ENCODE measurements around the gene NRCAM.

NRCAM gene

DNA sequence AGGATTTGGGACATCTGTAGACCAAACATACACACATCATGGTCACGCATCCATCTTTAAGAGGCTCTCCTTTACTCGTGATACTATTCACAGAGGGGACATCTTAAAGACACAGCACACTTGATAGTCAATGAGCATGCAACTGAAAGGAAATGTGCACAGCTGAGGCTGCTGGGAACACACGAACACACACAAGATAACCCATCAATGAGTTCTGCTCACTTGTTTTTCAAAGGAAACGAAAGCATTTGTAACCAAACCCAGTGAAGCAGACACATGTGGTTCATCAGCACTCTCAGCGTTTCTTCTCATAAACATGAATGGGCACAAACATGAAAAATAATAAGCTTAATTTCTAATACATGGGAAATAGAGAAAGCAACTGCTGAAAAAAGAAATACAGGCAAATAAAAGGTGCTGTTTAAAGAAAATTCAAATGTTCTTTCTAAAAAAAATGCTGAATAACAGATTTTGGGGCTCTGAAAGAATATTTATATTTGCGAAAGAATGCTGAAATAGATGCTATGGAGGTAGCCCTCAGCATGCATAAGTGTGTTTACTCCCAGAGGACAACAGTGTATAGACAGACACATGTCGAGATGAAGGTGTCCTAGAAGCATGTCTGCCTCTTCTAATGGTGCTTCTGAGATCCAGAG, 266.4 kb downstream of the NRCAM start:
- DNase-seq (ENCODE audit: extremely low spot score, insufficient read length, low read depth) (no peak), FAIRE-seq (peak; percentile 61)

DNA sequence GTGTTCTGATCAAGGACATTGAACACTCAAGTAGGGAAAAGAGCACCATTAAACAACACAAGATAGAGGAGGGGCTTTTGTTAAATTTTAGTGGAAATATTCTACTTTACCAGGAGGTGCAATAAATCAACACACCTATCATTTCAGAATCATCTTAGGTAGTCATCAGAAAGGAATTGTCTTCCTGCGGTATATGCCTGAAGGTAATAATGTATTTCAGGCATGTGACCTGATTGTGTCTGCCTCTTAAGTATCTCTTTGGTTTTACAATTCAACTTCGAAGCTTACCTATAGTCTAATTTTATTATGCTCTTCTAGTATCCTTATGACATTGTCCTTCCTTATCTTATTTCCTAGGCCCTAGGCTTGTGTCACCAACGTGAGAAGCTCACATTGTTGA, 267.5 kb downstream of the NRCAM start:
- DNase-seq (ENCODE audit: extremely low spot score, insufficient read length, low read depth) (no peak), FAIRE-seq (no peak)

- FAIRE-seq: peak; percentile 77
Measured at GRCh38 chr7:108181073-108181985, 274.9 kb downstream of the NRCAM start.

GRCh38 chr7:108178398-108178797, 277.8 kb downstream of the NRCAM start:
- FAIRE-seq: no peak
- no peak for DNase-seq (ENCODE audit: extremely low spot score, insufficient read length, low read depth)

More at GRCh38 chr7:108181073-108181985, 274.9 kb downstream of the NRCAM start:
- DNase-seq (ENCODE audit: extremely low spot score, insufficient read length, low read depth): peak; percentile 5

GRCh38 chr7:108171164-108171563, 285.1 kb downstream of the NRCAM start:
- DNase-seq (ENCODE audit: extremely low spot score, insufficient read length, low read depth) (no peak), FAIRE-seq (no peak)

GRCh38 chr7:108170251-108170650, 286.0 kb downstream of the NRCAM start:
- FAIRE-seq: no peak

GRCh38 chr7:108167460-108167859, 288.8 kb downstream of the NRCAM start:
- no peak for FAIRE-seq
- no peak for DNase-seq (ENCODE audit: extremely low spot score, insufficient read length, low read depth)

More at GRCh38 chr7:108170251-108170650, 286.0 kb downstream of the NRCAM start:
- DNase-seq (ENCODE audit: extremely low spot score, insufficient read length, low read depth): no peak

- DNase-seq (ENCODE audit: extremely low spot score, insufficient read length, low read depth) (no peak), FAIRE-seq (no peak)
Measured at GRCh38 chr7:108166687-108167086, 289.5 kb downstream of the NRCAM start.

GRCh38 chr7:108165723-108166122, 290.5 kb downstream of the NRCAM start:
- FAIRE-seq: no peak

DNA sequence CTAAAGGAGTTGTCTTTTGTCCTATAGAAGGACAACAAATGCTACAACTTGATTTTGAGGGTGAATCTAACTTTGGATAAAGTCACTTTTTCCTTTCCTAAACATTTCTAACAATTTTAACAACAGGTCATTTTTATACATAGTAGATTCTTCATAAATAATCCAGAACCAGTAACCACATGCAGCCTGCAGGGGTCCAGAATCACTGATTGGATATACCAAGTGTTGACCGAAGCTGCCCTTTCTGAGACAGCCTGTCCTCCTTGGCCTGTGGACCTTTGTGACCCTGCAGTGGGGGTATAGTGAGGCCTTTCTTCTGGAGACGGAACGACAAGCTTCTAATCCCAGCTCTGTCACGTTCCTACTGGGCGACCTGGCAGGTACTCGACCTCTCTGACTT, 291.3 kb downstream of the NRCAM start:
- FAIRE-seq (no peak), DNase-seq (ENCODE audit: extremely low spot score, insufficient read length, low read depth) (no peak)

More at GRCh38 chr7:108165723-108166122, 290.5 kb downstream of the NRCAM start:
- DNase-seq (ENCODE audit: extremely low spot score, insufficient read length, low read depth): no peak

DNA sequence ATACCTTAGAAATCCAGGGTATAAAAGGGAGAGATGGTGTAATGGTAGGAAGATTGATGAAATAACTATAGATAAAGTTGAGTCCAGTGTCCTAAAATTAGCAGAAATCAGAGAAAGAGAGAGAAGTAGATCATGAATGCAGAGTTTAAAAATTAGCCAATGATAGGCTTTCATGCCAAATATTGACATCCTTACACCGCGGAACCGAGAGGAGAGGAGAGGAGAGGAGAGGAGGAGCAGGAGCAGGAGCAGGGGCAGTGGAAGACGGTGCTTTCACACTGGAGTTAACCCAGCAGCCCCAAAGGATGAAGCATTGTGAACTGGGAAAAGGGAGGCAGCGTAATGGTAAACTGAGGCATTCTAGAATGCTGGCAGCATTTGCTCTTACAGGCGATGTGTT, 291.9 kb downstream of the NRCAM start:
- FAIRE-seq (no peak), DNase-seq (ENCODE audit: extremely low spot score, insufficient read length, low read depth) (no peak)

GRCh38 chr7:108158776-108159175, 297.5 kb downstream of the NRCAM start:
- FAIRE-seq (no peak), DNase-seq (ENCODE audit: extremely low spot score, insufficient read length, low read depth) (no peak)

DNA sequence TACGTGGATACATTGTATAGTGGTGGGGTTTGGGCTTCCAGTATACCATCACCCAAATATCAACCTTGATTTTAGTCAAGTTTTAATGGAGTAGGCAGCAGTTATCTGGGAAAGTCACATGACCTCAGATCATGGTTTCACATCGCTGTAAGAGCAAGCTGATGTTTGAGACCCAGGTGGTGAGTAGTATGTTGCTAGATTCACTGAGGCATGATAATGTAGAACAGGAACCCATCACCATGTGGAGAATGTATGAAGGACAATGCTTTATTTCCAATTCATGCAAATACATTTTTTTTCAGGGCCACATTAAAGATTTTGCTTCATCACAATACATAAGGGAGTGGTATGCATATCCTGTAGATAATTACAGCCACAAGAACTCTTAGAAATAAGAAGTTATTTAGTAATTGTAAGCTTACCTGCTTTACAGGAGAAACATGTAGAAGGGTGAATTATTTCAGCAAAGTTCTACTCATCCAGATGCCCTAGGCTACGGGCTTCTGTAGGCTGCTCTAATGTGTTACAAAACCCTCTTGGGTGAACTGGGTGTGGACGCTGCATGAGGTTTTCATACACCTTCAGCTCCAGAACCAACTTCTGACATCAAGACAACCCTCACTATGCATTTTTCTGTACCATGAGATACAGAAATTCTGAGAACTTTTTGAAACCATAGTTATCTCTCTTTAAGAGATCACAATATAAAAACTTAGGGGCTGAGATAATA, 298.5 kb downstream of the NRCAM start:
- DNase-seq (ENCODE audit: extremely low spot score, insufficient read length, low read depth): no peak
- FAIRE-seq: no peak

- FAIRE-seq (no peak), DNase-seq (ENCODE audit: extremely low spot score, insufficient read length, low read depth) (no peak)
Measured at GRCh38 chr7:108156897-108157605, 299.2 kb downstream of the NRCAM start.

- FAIRE-seq: no peak
- no peak for DNase-seq (ENCODE audit: extremely low spot score, insufficient read length, low read depth)
Measured at GRCh38 chr7:108152198-108152597, 304.0 kb downstream of the NRCAM start.

DNA sequence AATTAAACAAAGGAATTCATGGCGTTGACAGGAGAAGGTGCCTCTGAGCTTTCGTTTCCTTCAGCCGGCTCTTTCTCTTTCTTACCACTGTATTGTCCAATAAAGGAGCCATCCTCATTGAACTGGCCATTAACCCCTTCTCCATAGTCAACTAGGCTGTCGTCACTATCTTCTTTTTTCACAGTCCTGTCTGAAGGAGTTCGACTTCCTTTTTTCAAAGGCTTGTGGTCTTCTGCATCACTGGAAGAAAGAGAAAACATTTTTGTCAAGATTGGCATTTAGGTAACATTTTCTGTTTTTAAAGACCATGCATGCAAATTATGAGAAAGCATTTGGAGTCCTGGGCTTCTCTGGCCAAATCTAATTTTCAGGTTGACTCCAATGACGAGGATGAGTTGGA, 306.3 kb downstream of the NRCAM start:
- FAIRE-seq (no peak), DNase-seq (ENCODE audit: extremely low spot score, insufficient read length, low read depth) (no peak)

- no peak for FAIRE-seq
- DNase-seq (ENCODE audit: extremely low spot score, insufficient read length, low read depth): no peak
Measured at GRCh38 chr7:108149119-108149518, 307.1 kb downstream of the NRCAM start.

DNA sequence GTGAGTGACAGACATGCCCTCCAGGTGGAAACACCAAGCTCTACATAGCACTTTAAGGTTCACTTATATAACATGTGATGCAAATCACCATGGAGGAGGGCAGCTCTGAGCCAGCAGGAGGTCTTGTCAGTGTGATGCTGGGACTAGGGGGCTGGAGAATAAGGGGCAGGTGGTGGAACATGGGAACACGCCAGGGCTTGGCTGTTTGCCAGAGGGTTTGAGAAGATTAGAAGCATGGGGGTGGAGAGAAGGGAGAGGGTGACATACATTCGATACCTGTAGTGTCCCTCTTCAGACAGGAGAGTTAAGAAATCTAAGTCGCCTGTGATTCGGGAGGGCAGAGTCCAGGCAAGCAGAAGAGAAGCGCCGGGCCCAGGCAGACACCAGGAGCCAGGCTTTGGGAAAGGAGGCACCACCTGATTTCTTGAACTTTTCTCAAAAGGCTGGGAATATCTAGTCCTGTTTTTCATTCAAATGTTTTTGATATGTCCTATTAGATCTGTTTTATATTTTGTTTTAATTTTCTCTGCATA, 309.1 kb downstream of the NRCAM start:
- FAIRE-seq (no peak), DNase-seq (ENCODE audit: extremely low spot score, insufficient read length, low read depth) (no peak)

DNA sequence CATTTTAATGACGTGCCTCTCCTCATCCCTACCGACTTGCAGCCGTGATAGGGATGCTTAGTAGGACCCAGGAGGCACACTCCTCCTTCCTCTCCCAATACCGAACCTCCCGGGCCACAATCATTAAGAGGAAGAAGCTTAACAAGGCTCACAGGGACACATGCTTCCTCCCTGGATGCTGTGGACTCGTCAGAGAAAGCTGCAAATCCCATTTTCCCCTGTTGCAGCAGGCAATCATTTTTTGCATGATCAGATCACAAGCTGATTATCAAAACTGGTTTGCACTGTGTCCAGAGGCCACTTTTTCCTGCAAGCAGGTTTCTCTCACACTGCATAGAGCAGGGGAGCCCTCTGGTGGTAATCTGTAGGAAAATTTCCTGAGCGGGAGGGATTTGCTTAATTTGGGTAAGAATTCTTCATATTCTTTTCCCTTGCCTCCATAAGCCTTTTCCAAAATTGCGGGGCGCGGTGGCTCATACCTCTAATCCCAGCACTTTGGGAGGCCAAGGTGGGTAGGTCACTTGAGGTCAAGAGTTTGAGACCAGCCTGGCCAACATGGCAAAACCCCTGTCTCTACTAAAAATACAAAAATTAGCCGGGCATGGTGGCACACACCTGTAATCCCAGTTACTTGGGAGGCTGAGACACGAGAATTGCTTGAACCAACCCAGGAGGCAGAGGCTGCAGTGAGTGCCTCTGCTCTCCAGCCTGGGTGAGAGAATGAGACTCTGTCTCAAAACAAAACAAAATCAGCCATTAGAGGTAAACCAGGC, 310.0 kb downstream of the NRCAM start:
- DNase-seq (ENCODE audit: extremely low spot score, insufficient read length, low read depth): peak; percentile 12
- FAIRE-seq: peak; percentile 78

Data from GM18507 (cell line).